ENCODE results near the gene COPB2.
"Not testable (repeated sequence)": the region's sequence is repeated elsewhere in the genome, so short reads cannot be mapped to it uniquely, and the experiment has no call there.

Gene COPB2

GRCh38 chr3:139389552-139390368, at the start of gene COPB2:
COPB2 (minus strand) TSS chr3:139389647; CDS start chr3:139389550, 97 bp downstream.
- peak; percentile 84 to 96 (median 88) for DNase-seq

- DNase-seq, result no peak
Observed at GRCh38 chr3:139434764-139435307, 45.4 kb upstream of the COPB2 start.

GRCh38 chr3:139434228-139434627, 44.8 kb upstream of the COPB2 start:
- no peak for DNase-seq

- DNase-seq, result no peak
Observed at GRCh38 chr3:139433089-139433488, 43.6 kb upstream of the COPB2 start.

GRCh38 chr3:139430493-139430892, 41.0 kb upstream of the COPB2 start:
- DNase-seq, result no peak

GRCh38 chr3:139427283-139428060, 38.0 kb upstream of the COPB2 start:
- DNase-seq, result no peak

GRCh38 chr3:139425745-139426400, 36.4 kb upstream of the COPB2 start:
- DNase-seq, result no peak

GRCh38 chr3:139423232-139423631, 33.8 kb upstream of the COPB2 start:
- DNase-seq, result no peak

- no peak for DNase-seq
Observed at GRCh38 chr3:139421460-139421859, 32.0 kb upstream of the COPB2 start.

GRCh38 chr3:139421040-139421439, 31.6 kb upstream of the COPB2 start:
- no peak for DNase-seq

- no peak for DNase-seq
Observed at GRCh38 chr3:139418144-139418543, 28.7 kb upstream of the COPB2 start.

GRCh38 chr3:139416275-139416674, 26.8 kb upstream of the COPB2 start:
- DNase-seq, result no peak

GRCh38 chr3:139414608-139415224, 25.3 kb upstream of the COPB2 start:
- DNase-seq, result no peak

- not testable (repeated sequence) for DNase-seq
Observed at GRCh38 chr3:139412891-139413290, 23.4 kb upstream of the COPB2 start.

- not testable (repeated sequence) for DNase-seq
Observed at GRCh38 chr3:139401155-139401554, 11.7 kb upstream of the COPB2 start.

GRCh38 chr3:139396707-139397106, 7.3 kb upstream of the COPB2 start:
- no peak for DNase-seq

- no peak for DNase-seq
Observed at GRCh38 chr3:139394116-139394515, 4.7 kb upstream of the COPB2 start.

GRCh38 chr3:139388821-139389551, 461 bp downstream of the COPB2 start:
- DNase-seq, result peak in 1 of 4 experiments; percentile 20

- no peak for DNase-seq
Observed at GRCh38 chr3:139388077-139388476, 1.4 kb downstream of the COPB2 start.

GRCh38 chr3:139382291-139382690, 7.2 kb downstream of the COPB2 start:
- DNase-seq, result not testable (repeated sequence)

- no peak for DNase-seq
Observed at GRCh38 chr3:139380575-139380974, 8.9 kb downstream of the COPB2 start.

Data from activated CD4-positive, CD25-positive, alpha-beta regulatory T cell (primary cell).